HepG2 (cell line): ENCODE results near the gene NTMT1. TPM values are rescaled to one million over a fixed set of nuclear protein-coding genes. Genes with fewer than 3 reads are reported as not detected.
"Not testable (repeated sequence)": the region's sequence is repeated elsewhere in the genome, so short reads cannot be mapped to it uniquely, and the experiment has no call there.

Experiments used
- ATAC-seq: fragments of 200-7000 bp; cut with Tn5 transposase; 3 replicates; pipeline ENCODE4 v1.9.1; 2020; ENCODE audit warnings: mild to moderate bottlenecking, moderate library complexity
- BruUV-seq: library from RNA; stranded (reverse); fragments of 400-500 nt; replicated peaks from 2 replicates; lab custom pipeline; 2021; lab: Mats Ljungman, UMichigan
- CTCF ChIA-PET: fragments of 300-600 bp; formaldehyde crosslinking; extraction: SDS; loops from one replicate; lab custom pipeline; 2021; ENCODE audit warnings: low total read pairs, inconsistent platforms, low intra/inter-chr PET ratio; lab: Yijun Ruan, JAX
- POLR2A ChIA-PET: fragments of 350-600 bp; sonication (Branson Sonifier 250); formaldehyde crosslinking; loops from one replicate; lab custom pipeline; 2020; ENCODE audit warnings: antibody characterized with exemption, inconsistent platforms; lab: Yijun Ruan, JAX
- DNase-seq: peaks from one replicate; pipeline ENCODE4 v3.0.0-alpha.2; 2015; ENCODE audit warnings: low spot score
- FAIRE-seq: peaks from 3 replicates; lab custom pipeline; 2011; peaks lifted over from hg19 to GRCh38; lab: Jason Lieb, UNC
- H2AFZ ChIP-seq: one replicate; pipeline ENCODE4 v1.6.1; 2011; ENCODE audit warnings: low read length, inconsistent platforms
- H3K27ac ChIP-seq: fragments of 300-600 bp; 3 replicates; pipeline ENCODE4 v1.8.0; 2011; ENCODE audit warnings: mixed run types, mild to moderate bottlenecking, mixed read lengths, low read length, inconsistent platforms; ENCODE audit not compliant: insufficient read depth; ENCODE audit errors: extremely low read length
- H3K27me3 ChIP-seq, 2 experiments: fragments of 200-600 bp in 1 of 2; 2 replicates in 1 of 2; 3 replicates in 1 of 2; pipeline versions ENCODE4 v1.6.0 to v1.8.0; 2011; ENCODE audit warnings: low read length in 2 of 2, mild to moderate bottlenecking in 2 of 2, moderate library complexity in 2 of 2, inconsistent platforms in 1 of 2; ENCODE audit not compliant: insufficient read depth in 2 of 2, control insufficient read depth in 1 of 2
- H3K36me3 ChIP-seq, 2 experiments: fragments of 200-600 bp in 1 of 2; replicated peaks in 1 of 2; 2 replicates in 1 of 2; 3 replicates in 1 of 2; pipeline versions ENCODE4 v1.5.1 to v1.8.0; 2011; ENCODE audit warnings: low read length in 2 of 2, inconsistent platforms in 1 of 2; ENCODE audit not compliant: insufficient read depth in 2 of 2, control insufficient read depth in 1 of 2
- H3K4me1 ChIP-seq: 2 replicates; pipeline ENCODE4 v1.5.1; 2012; ENCODE audit warnings: low read length, inconsistent platforms; ENCODE audit not compliant: insufficient read depth
- H3K4me2 ChIP-seq: 2 replicates; pipeline ENCODE4 v1.6.0; 2011; ENCODE audit warnings: low read depth, low read length, inconsistent platforms
- H3K4me3 ChIP-seq, 3 experiments: fragments of 200-600 bp in 1 of 3; sonication (generic), shearing (Covaris generic) in 1 of 3; replicated peaks in 1 of 3; 2 replicates each; pipeline ENCODE4 v1.5.1; 2011 to 2016; ENCODE audit warnings: low read length in 3 of 3, inconsistent platforms in 2 of 3, low read depth in 2 of 3, mild to moderate bottlenecking in 2 of 3, control low read depth in 1 of 3, mixed read lengths in 1 of 3; ENCODE audit not compliant: insufficient read depth in 1 of 3
- H3K79me2 ChIP-seq: one replicate; pipeline ENCODE4 v1.6.1; 2011; ENCODE audit warnings: low read length, inconsistent platforms; ENCODE audit not compliant: insufficient read depth
- H3K9ac ChIP-seq: 2 replicates; pipeline ENCODE4 v1.6.0; 2011; ENCODE audit warnings: mild to moderate bottlenecking, low read depth, low read length, inconsistent platforms; ENCODE audit not compliant: insufficient read depth
- H3K9me3 ChIP-seq: 2 replicates; pipeline ENCODE4 v1.5.1; 2012; ENCODE audit warnings: mild to moderate bottlenecking, low read length
- H4K20me1 ChIP-seq: 2 replicates; pipeline ENCODE4 v1.6.0; 2011; ENCODE audit warnings: inconsistent platforms, mild to moderate bottlenecking, low read length, moderate library complexity; ENCODE audit not compliant: insufficient read depth
- EZH2 ChIP-seq: conservative IDR thresholded peaks from 2 replicates; pipeline ENCODE4 v1.6.1; 2012; ENCODE audit warnings: mild to moderate bottlenecking, low read depth, low read length, moderate library complexity
- SMC3 ChIP-seq: IDR thresholded peaks from 2 replicates; pipeline ENCODE4 v1.6.1; 2011; ENCODE audit warnings: low read length, improper control_type of control experiment
- ZNF605 ChIP-seq: sonication (generic); formaldehyde crosslinking; IDR thresholded peaks from 2 replicates; pipeline ENCODE4 v1.8.0; 2022; ENCODE audit warnings: mild to moderate bottlenecking, missing genetic modification reagents
- WGBS: methylation state at CpG from one replicate; pipeline ENCODE4 v1.1.6; 2017; ENCODE audit warnings: low lambda C conversion rate; 5-methylcytosine and 5-hydroxymethylcytosine counted together
- in situ Hi-C: cut with HindIII; loops from 2 replicates; pipeline ENCODE4 v1.10.0; 2017; ENCODE audit warnings: low pct_unique_long_range_greater_than_20kb; ENCODE audit not compliant: extremely low pct_ligation_motif_present
- intact Hi-C: fragments of 100-400 bp; cut with micrococcal nuclease; formaldehyde crosslinking; loops from one replicate; pipeline ENCODE4 v1.10.0; 2022; ENCODE audit not compliant: unreplicated experiment
- polyA plus RNA-seq, 8 experiments: library from polyadenylated mRNA; depleted of rRNA in 3 of 8; stranded (reverse) in 7 of 8; unstranded in 1 of 8; fragments of >200 nt; fragmentation: Illumina TruSeq in 4 of 8; extraction: Trizol in 4 of 8; gene quantifications; 2 replicates each; pipeline versions ENCODE4 v1.2.1 to v1.2.3, GENCODE V29; 2011 to 2016; ENCODE audit warnings: low read depth in 4 of 8, missing spikeins in 1 of 8, mixed read lengths in 1 of 8; ENCODE audit not compliant: insufficient read depth in 1 of 8
- total RNA-seq, 5 experiments: library from RNA; depleted of rRNA; stranded (reverse); fragments of >200 nt; fragmentation: Illumina TruSeq; extraction: Trizol; gene quantifications; 2 replicates each; pipeline ENCODE4 v1.2.3, GENCODE V29; 2016; ENCODE audit warnings: low read depth in 1 of 5

Gene NTMT1
- total and polyA plus RNA-seq, 2 of the 13 experiments (the other 11 are each of a cell fraction or from before 2014, with no cell fraction given): 49.1 to 53.8 TPM

GRCh38 chr9:129662239-129662638, 36.3 kb downstream of the NTMT1 start:
- H3K36me3 ChIP-seq, H2AFZ ChIP-seq, intact Hi-C loops, DNase-seq, FAIRE-seq, H3K9me3 ChIP-seq, in situ Hi-C loops, H4K20me1 ChIP-seq, ATAC-seq, H3K9ac ChIP-seq, H3K4me1 ChIP-seq, H3K4me3 ChIP-seq, H3K27ac ChIP-seq, H3K79me2 ChIP-seq, BruUV-seq, POLR2A ChIA-PET, H3K4me2 ChIP-seq, CTCF ChIA-PET: not testable (repeated sequence)
- H3K27me3 ChIP-seq: peaks cover 9 to 31% of the 10 kb centered on the region in 2 experiments; a peak in 4 of 5 replicates
- 33% methylated on average over 3 of the region's 3 CpGs for WGBS

GRCh38 chr9:129664746-129665388, 38.9 kb downstream of the NTMT1 start:
- 16% methylated on average over 13 of the region's 36 CpGs for WGBS
- BruUV-seq: no TSS peak
- Histone ChIP-seq H2AFZ (no peak overlapping the region), H3K27me3 (peaks cover 16 to 51% of the 10 kb centered on the region in 2 experiments), H3K4me3 (no peak overlapping the region), H3K79me2 (no peaks in the 10 kb centered on the region), H3K36me3 (no peaks in the 10 kb centered on the region), H3K27ac (no peak overlapping the region), H3K4me2 (no peak overlapping the region), H3K9me3 (no peaks in the 10 kb centered on the region), H3K9ac (no peak overlapping the region), H4K20me1 (no peaks in the 10 kb centered on the region), H3K4me1 (no peaks in the 10 kb centered on the region)
- no peak for FAIRE-seq
- TF ChIP-seq ZNF605 (no peak), SMC3 (no peak), EZH2 (peak; percentile 51; the same call in 1 of the 2 replicates)
- POLR2A ChIA-PET: no interaction called here
- CTCF ChIA-PET: no interaction called here
- DNase-seq: no peak
- intact Hi-C loops: no loop called here
- ATAC-seq: peak; percentile 24; the same call in 1 of the 3 replicates
- in situ Hi-C loops: no loop called here
